MM.1S (cell line): Measurements from ENCODE around the gene C1QTNF4.
"Not testable (repeated sequence)": the region's sequence is repeated elsewhere in the genome, so short reads cannot be mapped to it uniquely, and the experiment has no call there.

Experiments used
- DNase-seq: peaks from one replicate; pipeline ENCODE4 v3.0.0-alpha.2; 2015
- H2AFZ ChIP-seq: fragments of 300-600 bp; sonication (generic); 2 replicates; pipeline ENCODE4 v1.6.0; 2016; ENCODE audit warnings: antibody characterized with exemption, low read length
- H3F3A ChIP-seq: fragments of 300-600 bp; sonication (generic); 2 replicates; pipeline ENCODE4 v1.6.1; 2016; ENCODE audit warnings: mild to moderate bottlenecking, antibody characterized with exemption, low read length, moderate library complexity, mixed read lengths; ENCODE audit not compliant: insufficient read depth
- H3K27ac ChIP-seq: fragments of 300-600 bp; sonication (generic); 2 replicates; pipeline ENCODE4 v1.5.1; 2016; ENCODE audit warnings: mild to moderate bottlenecking, low read length
- H3K27me3 ChIP-seq: fragments of 300-600 bp; sonication (generic); replicated peaks from 2 replicates; pipeline ENCODE4 v1.6.0; 2016; ENCODE audit warnings: low read length; ENCODE audit not compliant: insufficient read depth
- H3K36me3 ChIP-seq: fragments of 300-600 bp; sonication (generic); replicated peaks from 2 replicates; pipeline ENCODE4 v1.6.1; 2016; ENCODE audit warnings: mild to moderate bottlenecking, low read length, mixed read lengths; ENCODE audit not compliant: insufficient read depth
- H3K4me1 ChIP-seq: fragments of 300-600 bp; sonication (generic); 2 replicates; pipeline ENCODE4 v1.6.1; 2016; ENCODE audit warnings: low read length, mixed read lengths
- H3K4me2 ChIP-seq: fragments of 300-600 bp; sonication (generic); 2 replicates; pipeline ENCODE4 v1.6.0; 2016; ENCODE audit warnings: low read depth, low read length
- H3K4me3 ChIP-seq: fragments of 300-600 bp; sonication (generic); 2 replicates; pipeline ENCODE4 v1.5.1; 2016; ENCODE audit warnings: low read length, mixed read lengths
- H3K79me2 ChIP-seq: fragments of 300-600 bp; sonication (generic); 2 replicates; pipeline ENCODE4 v1.6.1; 2016; ENCODE audit warnings: mixed run types, low read length, mixed read lengths
- H3K9ac ChIP-seq: fragments of 300-600 bp; sonication (generic); 2 replicates; pipeline ENCODE4 v1.6.1; 2016; ENCODE audit warnings: low read length, mixed read lengths
- H3K9me2 ChIP-seq: fragments of 300-600 bp; sonication (generic); replicated peaks from 2 replicates; pipeline ENCODE4 v1.6.1; 2016; ENCODE audit warnings: mild to moderate bottlenecking, low read length, mixed read lengths; ENCODE audit not compliant: insufficient read depth
- H3K9me3 ChIP-seq: fragments of 300-600 bp; sonication (generic); replicated peaks from 2 replicates; pipeline ENCODE4 v1.6.1; 2016; ENCODE audit warnings: mild to moderate bottlenecking, low read length, mixed read lengths; ENCODE audit not compliant: insufficient read depth
- H4K20me1 ChIP-seq: fragments of 300-600 bp; sonication (generic); 2 replicates; pipeline ENCODE4 v1.6.1; 2016; ENCODE audit warnings: mild to moderate bottlenecking, low read length, moderate library complexity, mixed read lengths; ENCODE audit not compliant: insufficient read depth
- EZH2 ChIP-seq: fragments of 300-600 bp; sonication (generic); optimal IDR thresholded peaks from 2 replicates; pipeline ENCODE3; 2017; ENCODE audit warnings: low read depth, mild to moderate bottlenecking, antibody characterized with exemption, low read length, mixed read lengths
- EZH2phosphoT487 ChIP-seq: fragments of 300-600 bp; sonication (generic); IDR thresholded peaks from 2 replicates; pipeline ENCODE4 v1.6.1; 2018; ENCODE audit warnings: antibody characterized with exemption, low read length
- TF ChIP-seq, protein P1 (sequence below): fragments of 300-600 bp; sonication (generic); IDR thresholded peaks from 2 replicates; pipeline ENCODE4 v1.5.1; 2016; ENCODE audit warnings: antibody characterized with exemption, low read length, mixed read lengths

C1QTNF4 gene

DNA sequence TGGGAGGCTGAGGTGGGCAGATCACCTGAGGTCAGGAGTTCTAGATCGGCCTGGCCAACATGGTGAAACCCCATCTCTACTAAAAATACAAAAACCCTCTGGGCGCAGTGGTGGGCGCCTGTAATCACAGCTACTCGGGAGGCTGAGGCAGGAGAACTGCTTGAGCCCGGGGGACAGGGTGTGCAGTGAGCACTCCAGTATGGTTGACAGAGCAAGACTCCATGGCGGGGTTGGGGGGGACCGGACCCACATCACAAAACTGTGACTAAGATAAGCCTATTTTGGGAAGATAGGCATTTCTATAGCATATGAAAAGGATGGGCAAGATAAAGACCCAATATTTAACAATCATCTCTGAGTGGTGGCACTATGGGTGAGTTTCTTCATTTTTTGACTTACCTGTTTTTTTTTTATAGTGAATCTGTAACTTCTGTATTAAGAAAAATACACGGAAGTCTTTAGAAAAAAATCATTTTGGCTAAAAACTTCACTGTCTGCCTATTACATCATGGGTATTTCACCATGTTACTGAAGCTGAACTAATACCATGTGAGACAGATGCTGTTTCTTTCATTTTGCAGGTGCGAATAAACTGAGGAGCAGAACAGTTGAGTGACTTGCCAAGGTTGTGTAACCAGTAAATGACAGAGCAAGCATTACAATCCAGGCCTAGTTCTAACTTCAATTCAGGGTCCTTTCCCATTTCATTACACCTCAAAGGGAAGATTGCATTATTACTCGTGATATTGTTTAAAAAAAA, 43.7 kb downstream of the C1QTNF4 start:
- H2AFZ ChIP-seq, result no peak overlapping the region
- no peak overlapping the region for H3K9ac ChIP-seq
- no peaks in the 10 kb centered on the region for H3K27me3 ChIP-seq
- peak overlapping the region; percentile 85; the same call in 1 of the 2 replicates for H3K4me2 ChIP-seq
- peaks cover 13% of the 10 kb centered on the region for H3K4me1 ChIP-seq
- H3K9me3 ChIP-seq, result no peaks in the 10 kb centered on the region
- peaks cover 7% of the 10 kb centered on the region for H3F3A ChIP-seq
- H3K9me2 ChIP-seq, result no peaks in the 10 kb centered on the region
- H4K20me1 ChIP-seq, result peaks cover 21% of the 10 kb centered on the region
- TF ChIP-seq EZH2phosphoT487, result no peak
- TF ChIP-seq EZH2, result no peak
- TF ChIP-seq, protein P1, sequence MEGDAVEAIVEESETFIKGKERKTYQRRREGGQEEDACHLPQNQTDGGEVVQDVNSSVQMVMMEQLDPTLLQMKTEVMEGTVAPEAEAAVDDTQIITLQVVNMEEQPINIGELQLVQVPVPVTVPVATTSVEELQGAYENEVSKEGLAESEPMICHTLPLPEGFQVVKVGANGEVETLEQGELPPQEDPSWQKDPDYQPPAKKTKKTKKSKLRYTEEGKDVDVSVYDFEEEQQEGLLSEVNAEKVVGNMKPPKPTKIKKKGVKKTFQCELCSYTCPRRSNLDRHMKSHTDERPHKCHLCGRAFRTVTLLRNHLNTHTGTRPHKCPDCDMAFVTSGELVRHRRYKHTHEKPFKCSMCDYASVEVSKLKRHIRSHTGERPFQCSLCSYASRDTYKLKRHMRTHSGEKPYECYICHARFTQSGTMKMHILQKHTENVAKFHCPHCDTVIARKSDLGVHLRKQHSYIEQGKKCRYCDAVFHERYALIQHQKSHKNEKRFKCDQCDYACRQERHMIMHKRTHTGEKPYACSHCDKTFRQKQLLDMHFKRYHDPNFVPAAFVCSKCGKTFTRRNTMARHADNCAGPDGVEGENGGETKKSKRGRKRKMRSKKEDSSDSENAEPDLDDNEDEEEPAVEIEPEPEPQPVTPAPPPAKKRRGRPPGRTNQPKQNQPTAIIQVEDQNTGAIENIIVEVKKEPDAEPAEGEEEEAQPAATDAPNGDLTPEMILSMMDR, result no peak
- H3K79me2 ChIP-seq, result peaks cover 73% of the 10 kb centered on the region
- H3K36me3 ChIP-seq, result no peaks in the 10 kb centered on the region
- no peak overlapping the region for H3K4me3 ChIP-seq
- H3K27ac ChIP-seq, result no peak overlapping the region
- no peak for DNase-seq

DNA sequence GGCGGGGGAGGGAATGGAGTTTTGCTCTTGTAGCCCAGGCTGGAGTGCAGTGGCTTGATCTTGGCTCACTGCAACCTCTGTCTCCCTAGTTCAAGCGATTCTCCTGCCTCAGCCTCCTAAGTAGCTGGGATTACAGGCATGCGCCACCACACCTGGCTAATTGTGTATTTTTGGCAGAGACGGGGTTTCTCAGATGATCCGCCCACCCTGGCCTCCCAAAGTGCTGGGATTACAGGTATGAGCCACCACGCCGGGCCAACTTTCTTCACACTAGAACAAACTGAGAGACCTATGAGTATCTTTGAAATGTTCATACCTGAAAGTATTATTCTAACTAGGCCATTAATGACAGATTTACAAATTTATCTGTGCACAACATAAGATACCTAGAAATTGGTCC, 47.9 kb downstream of the C1QTNF4 start:
- not testable (repeated sequence) for H3K9me3 ChIP-seq, H3K9ac ChIP-seq, H3K4me3 ChIP-seq, H3K27me3 ChIP-seq, H3K36me3 ChIP-seq, H2AFZ ChIP-seq, H3K9me2 ChIP-seq, H3K27ac ChIP-seq, H3K4me2 ChIP-seq, H3F3A ChIP-seq, H3K4me1 ChIP-seq, DNase-seq
- Histone ChIP-seq H3K79me2 (peaks cover 98% of the 10 kb centered on the region), H4K20me1 (peaks cover 54% of the 10 kb centered on the region)

DNA sequence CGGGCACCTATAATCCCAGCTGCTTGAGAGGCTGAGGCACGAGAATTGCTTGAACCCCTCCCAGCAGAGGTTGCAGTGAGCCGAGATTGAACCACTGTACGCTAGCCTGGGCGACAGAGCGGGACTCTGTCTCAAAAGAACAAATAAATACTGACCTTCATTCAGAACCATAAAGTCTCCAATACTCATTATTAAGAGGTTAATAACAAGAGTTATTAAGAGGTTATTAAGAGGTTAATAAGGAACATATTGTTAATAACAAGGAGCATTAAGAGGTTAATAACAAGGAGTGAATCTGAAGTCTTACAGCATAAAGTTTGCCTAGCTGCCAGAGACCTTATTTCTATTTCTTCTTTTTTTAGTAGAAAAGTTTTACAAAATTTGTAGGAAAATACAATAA, 48.9 kb downstream of the C1QTNF4 start:
- H2AFZ ChIP-seq, result no peak overlapping the region
- no peak overlapping the region for H3K9ac ChIP-seq
- H3K27me3 ChIP-seq, result no peaks in the 10 kb centered on the region
- DNase-seq, result no peak
- peaks cover 98% of the 10 kb centered on the region for H3K79me2 ChIP-seq
- no peaks in the 10 kb centered on the region; the same call in 1 of the 2 replicates for H3F3A ChIP-seq
- peaks cover 51% of the 10 kb centered on the region for H4K20me1 ChIP-seq
- no peak overlapping the region for H3K4me2 ChIP-seq
- TF ChIP-seq, protein P1, result no peak
- TF ChIP-seq EZH2 (no peak), EZH2phosphoT487 (no peak)
- H3K4me3 ChIP-seq, result no peak overlapping the region
- H3K9me2 ChIP-seq, result no peaks in the 10 kb centered on the region
- 0 out of 2 replicates have a peak, but pooled peaks cover 1% of the 10 kb centered on the region for H3K4me1 ChIP-seq
- no peak overlapping the region for H3K27ac ChIP-seq
- no peaks in the 10 kb centered on the region for H3K9me3 ChIP-seq
- H3K36me3 ChIP-seq, result no peaks in the 10 kb centered on the region

DNA sequence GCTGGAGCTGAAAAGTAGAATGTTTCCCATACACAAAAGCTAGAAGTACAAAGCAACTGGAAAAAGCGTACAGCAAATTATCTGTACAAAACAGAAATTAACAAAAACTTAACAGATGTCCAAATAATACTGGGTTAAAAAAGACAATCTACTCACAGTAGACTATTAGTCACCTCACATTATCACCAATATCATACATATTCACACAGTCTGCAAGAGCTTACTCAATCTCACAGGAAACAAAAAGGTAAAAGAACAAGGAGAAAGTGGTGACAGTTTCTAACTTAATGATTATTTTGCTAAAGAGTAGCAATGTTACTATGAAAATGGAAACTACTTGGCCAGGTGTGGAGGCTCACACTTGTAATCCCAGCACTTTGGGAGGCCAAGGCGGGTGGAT, 53.1 kb downstream of the C1QTNF4 start:
- H2AFZ ChIP-seq, result no peak overlapping the region
- TF ChIP-seq EZH2, result no peak
- TF ChIP-seq EZH2phosphoT487, result no peak
- TF ChIP-seq, protein P1, result no peak
- H3K4me3 ChIP-seq, result no peak overlapping the region
- peaks cover 98% of the 10 kb centered on the region for H3K79me2 ChIP-seq
- no peak overlapping the region for H3K27ac ChIP-seq
- no peaks in the 10 kb centered on the region for H3K4me1 ChIP-seq
- no peaks in the 10 kb centered on the region for H3K36me3 ChIP-seq
- no peaks in the 10 kb centered on the region for H3K9me2 ChIP-seq
- H3K9ac ChIP-seq, result no peak overlapping the region
- no peak for DNase-seq
- no peaks in the 10 kb centered on the region for H3K9me3 ChIP-seq
- no peaks in the 10 kb centered on the region for H3K27me3 ChIP-seq
- H4K20me1 ChIP-seq, result peaks cover 56% of the 10 kb centered on the region
- H3K4me2 ChIP-seq, result no peak overlapping the region
- H3F3A ChIP-seq, result no peaks in the 10 kb centered on the region
